IMR-90 (cell line): ENCODE measurements around the gene TDRD5.

ENCODE experiments used
- CTCF ChIP-seq: conservative IDR thresholded peaks from 2 replicates; pipeline ENCODE4 v1.5.1; 2012; ENCODE audit warnings: mild to moderate bottlenecking, low read depth, low read length, improper control_type of control experiment
- MAFK ChIP-seq: IDR thresholded peaks from 2 replicates; pipeline ENCODE4 v1.6.1; 2012; ENCODE audit warnings: low read depth, low read length, improper control_type of control experiment
- MAZ ChIP-seq: IDR thresholded peaks from 2 replicates; pipeline ENCODE4 v1.6.1; 2012; ENCODE audit warnings: low read depth, mild to moderate bottlenecking, low read length, improper control_type of control experiment, moderate library complexity, borderline replicate concordance
- MXI1 ChIP-seq: IDR thresholded peaks from 2 replicates; pipeline ENCODE4 v1.6.1; 2012; ENCODE audit warnings: low read depth, mild to moderate bottlenecking, low read length, moderate library complexity, borderline replicate concordance
- NFE2L2 ChIP-seq: fragments of 150-350 bp; IDR thresholded peaks from 2 replicates; pipeline ENCODE4 v1.6.1; 2016; ENCODE audit warnings: low read depth, mild to moderate bottlenecking, low read length
- POLR2A ChIP-seq: IDR thresholded peaks from 2 replicates; pipeline ENCODE4 v1.6.1; 2012; ENCODE audit warnings: mild to moderate bottlenecking, low read depth, low read length
- RAD21 ChIP-seq: IDR thresholded peaks from 2 replicates; pipeline ENCODE4 v1.6.1; 2012; ENCODE audit warnings: low read length, improper control_type of control experiment
- RCOR1 ChIP-seq: IDR thresholded peaks from 2 replicates; pipeline ENCODE4 v1.6.1; 2012; ENCODE audit warnings: mild to moderate bottlenecking, low read length, improper control_type of control experiment; ENCODE audit not compliant: insufficient replicate concordance
- SMC3 ChIP-seq: fragments of 150-350 bp; IDR thresholded peaks from 2 replicates; pipeline ENCODE4 v1.6.1; 2016; ENCODE audit warnings: low read depth, mild to moderate bottlenecking, antibody characterized with exemption, low read length, moderate library complexity
- USF2 ChIP-seq: fragments of 150-350 bp; IDR thresholded peaks from 2 replicates; pipeline ENCODE4 v1.6.1; 2017; ENCODE audit warnings: mild to moderate bottlenecking, antibody characterized with exemption, low read length, low read depth

GRCh38 chr1:179575497-179576314 lies 15.9 kb upstream of the TDRD5 start, which contains the start of gene NPHS2:
- TF ChIP-seq CTCF (no peak), NFE2L2 (no peak), POLR2A (no peak), MAZ (no peak), RCOR1 (no peak), RAD21 (no peak), MAFK (no peak), USF2 (no peak), SMC3 (no peak), MXI1 (no peak)
